ENCODE measurements around the gene TIAM2. TPM values are rescaled to one million over a fixed set of nuclear protein-coding genes. Genes with fewer than 3 reads are reported as not detected.

Gene TIAM2
- total RNA-seq = 9.1 and 12.8 TPM in 2 replicates

GRCh38 chr6:154995254-154996015 lies at the start of gene TIAM2:
Gene TIAM2, plus strand, starts transcription at chr6:154995315. Its CDS starts 133,909 bp downstream, at chr6:155129224.

GRCh38 chr6:155263373-155264063 lies 268.4 kb downstream of the TIAM2 start, which contains the start of gene CLDN20:
Gene CLDN20, plus strand, starts transcription at chr6:155264013. Its CDS starts 11,707 bp downstream, at chr6:155275720.

